OCI-LY3 (cell line): ENCODE results near the gene MSMO1.

Experiments
- H2AFZ ChIP-seq: fragments of 200-600, 300-600 bp; shearing (Covaris generic); 2 replicates; pipeline ENCODE4 v1.6.0; 2014; ENCODE audit warnings: antibody characterized with exemption, low read depth, low read length
- H3K27ac ChIP-seq: fragments of 200-600, 300-600 bp; sonication (generic); 2 replicates; pipeline ENCODE4 v1.5.1; 2014; ENCODE audit warnings: mild to moderate bottlenecking, low read length, moderate library complexity, mixed read lengths
- H3K27me3 ChIP-seq: fragments of 200-600, 300-600 bp; sonication (generic); 2 replicates; pipeline ENCODE4 v1.6.1; 2014; ENCODE audit warnings: low read depth, low read length, mixed read lengths
- H3K36me3 ChIP-seq: fragments of 200-600, 300-600 bp; sonication (generic); replicated peaks from 2 replicates; pipeline ENCODE3; 2014; ENCODE audit warnings: low read depth, low read length, mixed read lengths
- H3K4me1 ChIP-seq: fragments of 300-600, 200-600 bp; sonication (generic); 2 replicates; pipeline ENCODE4 v1.6.1; 2014; ENCODE audit warnings: low read length, mixed read lengths
- H3K4me2 ChIP-seq: fragments of 200-600, 300-600 bp; sonication (generic); 2 replicates; pipeline ENCODE4 v1.6.1; 2014; ENCODE audit warnings: low read length, mixed read lengths
- H3K4me3 ChIP-seq: fragments of 300-600, 200-600 bp; sonication (generic); 2 replicates; pipeline ENCODE4 v1.5.1; 2014; ENCODE audit warnings: antibody characterized with exemption, mild to moderate bottlenecking, low read length, moderate library complexity
- H3K79me2 ChIP-seq: fragments of 300-600, 200-600 bp; shearing (Covaris generic); 2 replicates; pipeline ENCODE4 v1.6.1; 2014; ENCODE audit warnings: mild to moderate bottlenecking, low read length, mixed read lengths
- H3K9ac ChIP-seq: fragments of 300-600, 200-600 bp; shearing (Covaris generic); 2 replicates; pipeline ENCODE4 v1.6.0; 2014; ENCODE audit warnings: mild to moderate bottlenecking, low read length, moderate library complexity
- H3K9me3 ChIP-seq: fragments of 200-600, 300-600 bp; shearing (Covaris generic); 2 replicates; pipeline ENCODE4 v1.6.1; 2014; ENCODE audit warnings: low read length, mixed read lengths; ENCODE audit not compliant: insufficient read depth
- H4K20me1 ChIP-seq: fragments of 200-600, 300-600 bp; sonication (generic); 2 replicates; pipeline ENCODE4 v1.6.1; 2016; ENCODE audit warnings: low read length, mixed read lengths; ENCODE audit not compliant: insufficient read depth
- CTCF ChIP-seq: fragments of 200-600, 300-600 bp; sonication (generic); IDR thresholded peaks from 2 replicates; pipeline ENCODE4 v1.5.1; 2014; ENCODE audit warnings: antibody characterized with exemption, low read length, low read depth
- EZH2phosphoT487 ChIP-seq: fragments of 200-600 bp; shearing (Covaris generic); IDR thresholded peaks from 2 replicates; pipeline ENCODE4 v1.6.1; 2018; ENCODE audit warnings: antibody characterized with exemption, mixed run types, low read depth

MSMO1 gene

GRCh38 chr4:165343353-165344191, 16.1 kb downstream of the MSMO1 start:
- H3K4me1 ChIP-seq = no peaks in the 10 kb centered on the region
- H3K4me3 ChIP-seq = no peak overlapping the region
- no peak overlapping the region for H3K4me2 ChIP-seq
- peaks cover 52% of the 10 kb centered on the region for H4K20me1 ChIP-seq
- peaks cover 50% of the 10 kb centered on the region for H3K36me3 ChIP-seq
- H3K9me3 ChIP-seq = no peaks in the 10 kb centered on the region
- no peak overlapping the region for H2AFZ ChIP-seq
- peaks cover 16% of the 10 kb centered on the region for H3K79me2 ChIP-seq
- TF ChIP-seq CTCF (peak; percentile 54), EZH2phosphoT487 (no peak)
- no peak overlapping the region for H3K9ac ChIP-seq
- no peaks in the 10 kb centered on the region for H3K27me3 ChIP-seq
- no peak overlapping the region for H3K27ac ChIP-seq

GRCh38 chr4:165345666-165346417, 18.4 kb downstream of the MSMO1 start:
- Histone ChIP-seq H3K4me1 (no peaks in the 10 kb centered on the region), H4K20me1 (peaks cover 30% of the 10 kb centered on the region), H3K36me3 (peaks cover 30% of the 10 kb centered on the region), H3K27me3 (no peaks in the 10 kb centered on the region), H2AFZ (no peak overlapping the region), H3K9ac (no peak overlapping the region), H3K79me2 (peaks cover 3% of the 10 kb centered on the region; the same call in 1 of the 2 replicates), H3K4me2 (no peak overlapping the region), H3K4me3 (no peak overlapping the region), H3K27ac (no peak overlapping the region), H3K9me3 (no peaks in the 10 kb centered on the region)
- no peak for TF ChIP-seq EZH2phosphoT487
- peak; percentile 51 for TF ChIP-seq CTCF

GRCh38 chr4:165347647-165348569, 20.4 kb downstream of the MSMO1 start:
- no peak for TF ChIP-seq CTCF
- no peak for TF ChIP-seq EZH2phosphoT487
- Histone ChIP-seq H3K4me3 (no peak overlapping the region), H3K36me3 (peaks cover 15% of the 10 kb centered on the region), H3K4me2 (no peak overlapping the region), H3K9me3 (no peaks in the 10 kb centered on the region), H3K27me3 (no peaks in the 10 kb centered on the region), H3K27ac (no peak overlapping the region), H3K79me2 (no peaks in the 10 kb centered on the region), H3K9ac (no peak overlapping the region), H2AFZ (no peak overlapping the region), H3K4me1 (no peaks in the 10 kb centered on the region), H4K20me1 (peaks cover 16% of the 10 kb centered on the region)
